Aorta (tissue), 4 donors: ENCODE data around the gene CMKLR1. TPM values are rescaled to one million over a fixed set of nuclear protein-coding genes. Genes with fewer than 3 reads are reported as not detected.

ENCODE experiments used
- polyA plus RNA-seq, 2 donors: library from polyadenylated mRNA; stranded (reverse); fragments of 200-250 nt; gene quantifications; one replicate each; pipeline ENCODE4 v1.2.3, GENCODE V29; 2013
- total RNA-seq, 2 donors: library from RNA; stranded (reverse); fragmentation: NEBNext Ultra II Directional; extraction: Animal tissue kit (Norgen Biotek cat#: 25700); gene quantifications; one replicate each; pipeline ENCODE4 v1.2.1, GENCODE V29; 2021
- donor health status: healthy with polysubstance abuse.
- donor health status: Bipolar disorder and iron deficiency.
- donor health status: DM: no; HTN: no; CAD: no.
- donor health status: DM: yes; HTN: yes; CAD: no.

The CMKLR1 gene
- total and polyA plus RNA-seq, 4 donors: 9.1 to 55.4 (median 26.8) TPM

Other genes with a start within 250 kb of the CMKLR1 start
- gene WSCD2, start 210.0 kb downstream of the CMKLR1 start, total RNA-seq: 1 to 10 TPM; 5.6 to 9.7 TPM
- under 1 TPM in 1 of 2 donors, not detected in 1; 0.75 TPM for gene WSCD2, start 210.0 kb downstream of the CMKLR1 start, polyA plus RNA-seq
- 10 to 100 TPM in 1 of 2 donors, 1 to 10 TPM in 1; 6.5 to 14.5 TPM for gene FICD, start 176.0 kb upstream of the CMKLR1 start, total RNA-seq
- 1 to 10 TPM in 1 of 2 donors, under 1 TPM in 1; 0.63 to 3.7 TPM for gene FICD, start 176.0 kb upstream of the CMKLR1 start, polyA plus RNA-seq
- 10 to 100 TPM; 49.3 to 51.3 TPM for gene SART3, start 221.9 kb upstream of the CMKLR1 start, total RNA-seq
- gene SART3, start 221.9 kb upstream of the CMKLR1 start, polyA plus RNA-seq: 10 to 100 TPM; 11.5 to 20.6 TPM
- gene ISCU, start 223.3 kb upstream of the CMKLR1 start, total RNA-seq: 100 to 1,000 TPM; 129 to 144 TPM
- gene ISCU, start 223.3 kb upstream of the CMKLR1 start, polyA plus RNA-seq: 100 to 1,000 TPM; 261 to 297 TPM